HG03280 (cell line): ENCODE data around the gene TIMM50.

ENCODE experiments used
- ATAC-seq: cut with Tn5 transposase; IDR thresholded peaks from one replicate; pipeline ENCODE4 v1.9.1; 2021; ENCODE audit warnings: mild to moderate bottlenecking, moderate library complexity; ENCODE audit not compliant: unreplicated experiment

TIMM50 gene

DNA sequence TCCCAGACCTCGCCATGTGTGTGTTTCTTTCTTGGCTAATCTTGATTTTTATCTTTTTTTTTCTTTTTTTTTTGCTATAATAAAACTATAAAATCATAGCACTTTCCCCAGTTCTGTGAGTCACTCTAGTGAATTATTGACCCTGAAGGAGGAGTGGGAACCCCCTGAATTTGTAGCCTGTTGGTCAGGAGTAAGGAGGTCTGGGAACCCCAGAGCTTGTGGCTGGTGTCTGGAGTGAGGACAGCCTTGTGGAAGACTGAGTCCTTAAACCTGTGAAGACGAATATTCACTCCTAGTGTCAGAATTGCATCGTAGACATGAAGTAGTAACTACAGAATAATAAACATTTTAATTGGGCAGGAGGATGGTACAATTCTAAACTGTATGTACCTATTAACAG is 44.6 kb downstream of the TIMM50 start:
- ATAC-seq, result no peak

DNA sequence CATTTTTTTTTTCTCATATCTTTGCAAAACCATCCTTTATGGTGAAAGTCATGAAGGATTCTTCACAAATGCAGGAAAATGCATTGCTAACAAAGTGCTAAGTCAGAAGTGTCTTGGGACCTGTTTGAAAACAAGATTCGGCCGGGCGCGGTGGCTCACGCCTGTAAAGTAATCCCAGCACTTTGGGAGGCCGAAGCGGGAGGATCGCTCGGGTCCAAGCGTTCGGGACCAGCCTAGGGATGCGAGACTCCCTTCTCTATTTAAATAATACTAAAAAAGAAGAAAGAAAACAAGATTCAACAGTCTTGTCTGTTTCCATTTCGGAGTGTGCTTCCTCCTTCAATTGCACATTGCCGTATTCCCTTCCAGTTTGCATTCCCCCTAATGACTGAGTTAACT is 51.2 kb downstream of the TIMM50 start:
- no peak for ATAC-seq

DNA sequence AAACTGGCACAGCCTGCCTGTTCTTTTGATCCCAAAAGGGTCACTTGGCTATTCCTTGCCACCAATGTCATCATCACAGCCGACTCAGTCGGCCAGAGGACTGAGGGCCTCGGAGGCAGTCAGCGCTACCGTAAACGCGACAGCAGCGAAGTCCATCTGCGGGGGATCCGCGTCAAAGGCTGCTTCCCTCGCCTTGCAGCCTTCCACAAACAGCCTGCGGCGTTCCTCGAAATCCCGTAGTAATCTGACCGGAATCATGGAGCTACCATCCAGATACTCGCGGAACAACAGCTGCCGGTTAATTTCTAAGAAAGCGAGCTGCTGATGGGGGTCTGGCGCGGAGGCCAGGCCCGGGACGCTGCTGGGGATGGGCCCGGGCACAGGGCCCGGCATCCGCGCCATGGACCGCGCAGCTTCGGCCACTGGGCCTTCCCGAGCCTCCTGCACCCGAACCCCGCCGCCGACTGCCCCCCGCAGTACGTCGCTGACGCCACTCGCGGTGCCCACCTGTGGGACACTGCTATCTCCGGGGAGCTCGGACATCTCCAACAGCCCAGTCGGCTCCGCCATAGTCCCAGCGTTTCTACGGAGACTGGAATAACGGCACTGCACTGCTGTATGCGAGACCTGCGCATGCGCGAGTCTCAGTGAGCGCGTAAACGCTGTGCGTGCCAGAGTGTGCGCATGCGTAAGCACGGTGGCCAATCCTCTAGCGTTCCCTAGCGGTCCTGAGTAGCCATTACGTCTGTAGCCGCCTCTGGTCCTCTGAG is 51.8 kb downstream of the TIMM50 start, which contains the start of gene EID2B:
Gene EID2B, minus strand, starts transcription at position 620 of the 770 bp plus-strand sequence. Its CDS starts 50 bp downstream, at position 570.
- ATAC-seq, result peak; percentile 92

DNA sequence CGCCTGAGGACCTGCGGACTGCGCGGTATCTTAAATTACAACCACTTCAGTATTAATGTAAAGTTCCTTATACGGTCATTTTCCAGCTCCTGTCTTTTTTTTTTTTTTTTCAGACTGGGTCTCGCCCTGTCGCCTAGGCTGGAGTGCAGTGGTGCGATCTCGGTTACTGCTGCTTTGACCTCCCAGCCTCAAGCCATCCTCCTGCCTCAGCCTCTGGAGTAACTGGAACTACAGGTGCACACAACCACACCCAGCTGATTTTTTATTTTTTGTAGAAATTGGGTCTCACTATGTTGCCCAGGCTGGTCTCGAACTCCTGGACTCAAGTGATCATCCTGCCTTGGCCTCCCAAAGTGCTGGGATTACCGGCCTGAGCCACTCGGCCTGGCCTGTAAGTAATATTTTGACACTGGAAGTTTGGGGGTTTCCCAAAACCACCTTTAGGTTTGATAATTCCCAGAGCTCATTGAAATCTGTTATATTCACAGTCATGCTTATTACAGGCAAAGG is 52.4 kb downstream of the TIMM50 start:
- peak; percentile 8 for ATAC-seq

DNA sequence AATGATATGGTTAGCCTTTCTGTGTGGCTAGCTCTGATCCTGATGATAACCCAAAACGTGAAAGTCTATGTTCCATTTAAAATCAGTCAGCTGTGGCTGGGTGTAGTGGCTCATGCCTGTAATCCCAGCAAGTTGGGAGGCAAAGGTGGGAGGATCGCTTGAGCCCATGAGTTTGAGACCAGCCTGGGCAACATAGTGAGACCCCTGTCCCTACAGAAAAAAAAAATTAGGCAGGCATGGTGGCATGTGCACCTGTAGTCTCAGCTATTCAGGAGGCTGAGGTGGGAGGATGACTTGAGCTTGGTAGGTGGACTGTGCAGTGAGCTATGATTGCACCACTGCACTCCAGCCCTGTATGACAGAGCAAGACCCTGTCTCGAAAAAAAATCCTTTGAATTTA is 53.2 kb downstream of the TIMM50 start:
- ATAC-seq, result no peak

DNA sequence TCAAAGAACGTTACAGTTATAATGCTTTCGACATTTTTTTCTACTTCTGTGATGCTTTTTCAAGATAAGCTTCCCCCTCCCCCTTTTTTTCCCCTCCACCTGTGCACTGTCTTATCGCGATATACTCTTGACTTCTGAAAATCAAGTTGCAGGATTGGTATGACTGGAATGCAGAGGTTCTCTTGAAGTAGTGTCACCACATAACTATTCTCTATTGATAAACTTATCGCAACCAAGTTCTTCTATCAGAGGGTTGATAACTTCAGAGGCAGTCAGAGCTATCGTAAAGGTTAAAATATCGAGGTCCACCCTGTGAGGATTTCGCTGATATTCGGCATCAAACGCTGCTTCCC is 58.5 kb downstream of the TIMM50 start:
- no peak for ATAC-seq

DNA sequence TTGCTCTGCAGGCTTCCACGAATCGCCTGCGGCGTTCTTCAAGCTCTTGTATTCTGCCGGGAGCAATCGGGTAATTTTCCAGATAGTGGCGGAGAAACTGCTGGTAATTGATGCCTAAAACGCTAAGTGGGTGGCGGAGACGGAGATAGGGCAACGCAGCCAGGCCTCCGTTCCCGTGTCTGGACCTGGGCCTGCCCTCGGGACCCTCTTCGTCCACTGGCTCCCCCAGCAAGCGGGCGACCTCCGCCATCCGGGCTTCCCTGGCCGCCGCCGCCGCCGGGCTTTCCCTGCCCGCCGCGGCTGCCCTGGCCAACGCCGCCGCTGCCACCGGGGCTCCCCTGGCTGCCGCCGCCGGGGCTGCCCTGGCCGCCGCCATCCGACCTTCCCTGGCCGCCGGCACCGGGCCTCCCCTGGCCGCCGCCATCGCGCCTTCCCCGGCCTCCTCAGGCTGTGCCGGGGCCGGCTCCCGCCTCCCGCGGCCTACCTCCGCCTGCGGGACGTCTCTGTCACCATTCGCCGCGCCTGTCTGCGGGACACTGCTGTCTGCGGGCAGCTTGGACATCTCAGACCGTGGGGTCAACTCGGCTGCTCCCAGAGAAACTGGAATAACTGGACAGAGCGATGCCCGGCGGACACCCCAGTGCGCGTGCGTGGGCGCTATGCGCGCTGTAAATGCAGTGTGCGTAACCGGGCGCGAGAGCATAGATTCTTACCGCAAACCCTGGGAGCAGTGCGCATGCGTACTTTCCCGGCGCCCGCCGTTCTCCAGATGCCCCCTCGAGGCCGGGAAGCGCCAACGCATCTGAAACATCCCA is 59.1 kb downstream of the TIMM50 start, which contains the start of gene EID2:
Gene EID2, minus strand, starts transcription at position 644 of the 815 bp plus-strand sequence. Its CDS starts 82 bp downstream, at position 562.
- ATAC-seq, result peak; percentile 90

DNA sequence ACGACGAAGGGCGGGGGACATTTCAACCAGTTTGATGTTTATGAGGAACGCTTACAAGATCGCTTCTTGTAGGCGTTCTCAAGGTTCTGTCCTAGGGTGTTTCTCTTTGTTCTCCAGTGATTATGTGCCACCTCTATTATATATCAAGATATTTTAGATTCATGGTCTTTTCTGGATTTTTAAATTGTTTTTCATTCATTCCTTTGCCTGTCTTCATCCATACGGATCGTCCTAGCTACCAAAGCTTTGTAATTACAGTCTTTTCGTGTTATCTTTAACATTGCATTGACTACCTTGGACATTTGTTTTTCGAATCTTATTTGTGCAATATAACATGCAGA is 59.7 kb downstream of the TIMM50 start:
- no peak for ATAC-seq
